ENCODE measurements around the gene SLC25A44. TPM values are rescaled to one million over a fixed set of nuclear protein-coding genes. Genes with fewer than 3 reads are reported as not detected.

SLC25A44 gene
- total and polyA plus RNA-seq, 2 of the 8 experiments (the other 6 are each of a cell fraction or from before 2014, with no cell fraction given): 23.4 to 32.1 TPM

GRCh38 chr1:156149374-156150332, 44.3 kb upstream of the SLC25A44 start (continued):
- no peak for TF ChIP-seq KDM5A (IDR thresholded peaks at IDR 0.05; ENCODE audit: low read length)
- no peak for TF ChIP-seq KDM4A (IDR thresholded peaks at IDR 0.05; ENCODE audit: low read depth, low read length, severe bottlenecking)
- peak; percentile 49 to 75; a peak in 1 of 4 replicates for TF ChIP-seq SIN3A (conservative IDR thresholded peaks at IDR 0.05 in 1 of 2, IDR thresholded peaks at IDR 0.05 in 1 of 2; ENCODE audit: low read depth in 1 of 2, low read length in 2 of 2)
- no peak for TF ChIP-seq SP2 (IDR thresholded peaks at IDR 0.05; ENCODE audit: low read length)
- peak; percentile 67; the same call in 1 of the 2 replicates for TF ChIP-seq KDM1A (IDR thresholded peaks at IDR 0.05; ENCODE audit: borderline replicate concordance, low read length)
- TF ChIP-seq TEAD4 (IDR thresholded peaks at IDR 0.05; ENCODE audit: low read depth, low read length): peak; percentile 95
- no peak for TF ChIP-seq POLR2A (IDR thresholded peaks at IDR 0.05; ENCODE audit: control extremely low read depth in 1 of 2, low read depth in 2 of 2, low read length in 2 of 2)
- no peak for TF ChIP-seq JUND (IDR thresholded peaks at IDR 0.05; ENCODE audit: low read length)
- TF ChIP-seq CHD2 (IDR thresholded peaks at IDR 0.05; ENCODE audit: low read length): 0 out of 2 replicates have a peak, but pooled peaks have one; percentile 7
- no peak for TF ChIP-seq POLR2AphosphoS5 (IDR thresholded peaks at IDR 0.05; ENCODE audit: low read depth, low read length)
- no peak for TF ChIP-seq FOSL1 (IDR thresholded peaks at IDR 0.05; ENCODE audit: insufficient read depth, low read depth, low read length)
- no peak for TF ChIP-seq TAF1 (IDR thresholded peaks at IDR 0.05; ENCODE audit: low read depth, low read length)
- no peak for TF ChIP-seq NRF1 (IDR thresholded peaks at IDR 0.05; ENCODE audit: low read depth, low read length)
- no peak for TF ChIP-seq CTCF (IDR thresholded peaks at IDR 0.05; ENCODE audit: control extremely low read depth in 1 of 3, insufficient read depth in 1 of 3, low read depth in 1 of 3, low read length in 3 of 3)
- no peak for TF ChIP-seq JUN (IDR thresholded peaks at IDR 0.05; ENCODE audit: low read depth, low read length)
- peak; percentile 66; the same call in 1 of the 2 replicates for TF ChIP-seq YY1 (IDR thresholded peaks at IDR 0.05; ENCODE audit: low read depth, low read length)
- no peak for TF ChIP-seq TCF12 (IDR thresholded peaks at IDR 0.05; ENCODE audit: low read depth, low read length)
- TF ChIP-seq ZNF274 (IDR thresholded peaks at IDR 0.05; ENCODE audit: borderline replicate concordance, extremely low read depth, low read length): no peak
- no peak for TF ChIP-seq CHD1 (IDR thresholded peaks at IDR 0.05; ENCODE audit: low read depth, low read length)
- no peak for TF ChIP-seq RAD21 (IDR thresholded peaks at IDR 0.05 in 1 of 2, conservative IDR thresholded peaks at IDR 0.05 in 1 of 2; ENCODE audit: low read depth in 2 of 2, low read length in 2 of 2)
